Gastrocnemius medialis (tissue), 4 donors: Measurements from ENCODE around the gene CCNB3.

Experiments used
- POLR2A ChIP-seq, 2 donors: fragments of 450-650 bp; IDR thresholded peaks; one replicate each; pipeline ENCODE4 v1.6.1; 2017; ENCODE audit warnings: antibody characterized with exemption in 2 of 2, mild to moderate bottlenecking in 2 of 2, moderate library complexity in 2 of 2
- TF ChIP-seq, protein P1 (sequence below), 5 experiments: fragments of 450-650 bp in 3 of 5; fragments of 200-600 bp in 2 of 5; sonication (generic) in 2 of 5; IDR thresholded peaks in 4 of 5; conservative IDR thresholded peaks in 1 of 5; 1 replicate in 4 of 5; 2 replicates in 1 of 5; pipeline ENCODE4 v1.5.1; 2016 to 2019; ENCODE audit warnings: antibody characterized with exemption in 5 of 5, mild to moderate bottlenecking in 3 of 5, moderate library complexity in 3 of 5

DNA sequence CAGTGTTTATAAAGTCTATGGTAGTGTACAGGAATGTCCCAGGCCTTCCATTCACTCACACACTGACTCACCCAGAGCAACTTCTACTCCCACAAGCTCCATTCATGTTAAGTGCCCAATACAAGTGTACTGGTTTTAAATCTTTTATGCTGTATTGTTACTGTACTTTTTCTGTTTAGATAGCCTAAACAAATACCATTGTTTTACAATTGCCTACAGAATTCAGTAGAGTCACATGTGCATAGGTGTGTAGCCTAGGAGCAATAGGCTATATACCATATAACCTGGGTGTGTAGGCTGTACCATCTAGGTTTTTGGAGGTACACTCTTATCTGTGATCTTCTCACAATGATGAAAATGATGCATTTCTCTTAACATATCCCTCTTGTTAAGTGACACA, 139.4 kb downstream of the CCNB3 start:
- no peak for TF ChIP-seq POLR2A (IDR thresholded peaks at IDR 0.05)
- TF ChIP-seq, protein P1, sequence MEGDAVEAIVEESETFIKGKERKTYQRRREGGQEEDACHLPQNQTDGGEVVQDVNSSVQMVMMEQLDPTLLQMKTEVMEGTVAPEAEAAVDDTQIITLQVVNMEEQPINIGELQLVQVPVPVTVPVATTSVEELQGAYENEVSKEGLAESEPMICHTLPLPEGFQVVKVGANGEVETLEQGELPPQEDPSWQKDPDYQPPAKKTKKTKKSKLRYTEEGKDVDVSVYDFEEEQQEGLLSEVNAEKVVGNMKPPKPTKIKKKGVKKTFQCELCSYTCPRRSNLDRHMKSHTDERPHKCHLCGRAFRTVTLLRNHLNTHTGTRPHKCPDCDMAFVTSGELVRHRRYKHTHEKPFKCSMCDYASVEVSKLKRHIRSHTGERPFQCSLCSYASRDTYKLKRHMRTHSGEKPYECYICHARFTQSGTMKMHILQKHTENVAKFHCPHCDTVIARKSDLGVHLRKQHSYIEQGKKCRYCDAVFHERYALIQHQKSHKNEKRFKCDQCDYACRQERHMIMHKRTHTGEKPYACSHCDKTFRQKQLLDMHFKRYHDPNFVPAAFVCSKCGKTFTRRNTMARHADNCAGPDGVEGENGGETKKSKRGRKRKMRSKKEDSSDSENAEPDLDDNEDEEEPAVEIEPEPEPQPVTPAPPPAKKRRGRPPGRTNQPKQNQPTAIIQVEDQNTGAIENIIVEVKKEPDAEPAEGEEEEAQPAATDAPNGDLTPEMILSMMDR (IDR thresholded peaks at IDR 0.05 in 4 of 5, conservative IDR thresholded peaks at IDR 0.05 in 1 of 5): no peak
